ENCODE data around the gene TMEM35B.

GRCh38 chr1:35030756-35031446 is 45.8 kb upstream of the TMEM35B start:
- TF ChIP-seq CTCF (IDR thresholded peaks at IDR 0.05) = no peak
- no peak for TF ChIP-seq POLR2A (IDR thresholded peaks at IDR 0.05)

Data from right lobe of liver (tissue), 4 donors.